ENCODE measurements around the gene C1orf210. TPM values are rescaled to one million over a fixed set of nuclear protein-coding genes. Genes with fewer than 3 reads are reported as not detected.

The C1orf210 gene
- total RNA-seq, 2 donors from 2014 or later: 6.6 to 11.7 TPM

- intact Hi-C loops (cut with DNase I): no loop called here
- Histone ChIP-seq H3K27me3 (no peaks in the 10 kb centered on the region), H3K4me1 (peaks cover 41% of the 10 kb centered on the region), H3K9me3 (no peaks in the 10 kb centered on the region), H3K27ac (peak overlapping the region in 3 of 4 donors; percentile 1 to 50 (median 16)), H3K36me3 (replicated peaks in 1 of 2; ENCODE audit: insufficient read depth in 1 of 2, low read depth in 2 of 2) (no peaks in the 10 kb centered on the region), H3K4me3 (no peak overlapping the region)
- 56 to 63% methylated on average over 9 of the region's 9 CpGs for WGBS, 2 donors
- no peak for TF ChIP-seq CTCF (IDR thresholded peaks at IDR 0.05)
- no peak for TF ChIP-seq POLR2A (IDR thresholded peaks at IDR 0.05)
- ATAC-seq (no peak), DNase-seq (peak in 1 of 4 donors; percentile 30)
Observed at GRCh38 chr1:43267291-43267805, 18.0 kb downstream of the C1orf210 start.

- Histone ChIP-seq H3K27ac (peak overlapping the region in 1 of 4 donors; percentile 1), H3K4me1 (peaks cover 41% of the 10 kb centered on the region), H3K9me3 (no peaks in the 10 kb centered on the region), H3K27me3 (no peaks in the 10 kb centered on the region), H3K36me3 (replicated peaks in 1 of 2; ENCODE audit: insufficient read depth in 1 of 2, low read depth in 2 of 2) (no peaks in the 10 kb centered on the region), H3K4me3 (no peak overlapping the region)
- intact Hi-C loops (cut with DNase I): no loop called here
- 96% methylated on average over 1 of the region's 1 CpG for WGBS, 2 donors
- no peak for TF ChIP-seq POLR2A (IDR thresholded peaks at IDR 0.05)
- no peak for TF ChIP-seq CTCF (IDR thresholded peaks at IDR 0.05)
- ATAC-seq: no peak
- no peak for DNase-seq
Observed at GRCh38 chr1:43266881-43267280, 18.5 kb downstream of the C1orf210 start.

GRCh38 chr1:43265431-43265830 lies 19.9 kb downstream of the C1orf210 start:
- intact Hi-C loops (cut with DNase I): no loop called here
- Histone ChIP-seq H3K36me3 (replicated peaks in 1 of 2; ENCODE audit: insufficient read depth in 1 of 2, low read depth in 2 of 2) (no peaks in the 10 kb centered on the region), H3K9me3 (no peaks in the 10 kb centered on the region), H3K4me1 (peaks cover 38% of the 10 kb centered on the region), H3K27me3 (no peaks in the 10 kb centered on the region), H3K4me3 (no peak overlapping the region), H3K27ac (peak overlapping the region; percentile 0 to 63 (median 44))
- WGBS, 2 donors: 16 to 21% methylated on average over 4 of the region's 4 CpGs
- ATAC-seq: peak; percentile 7
- DNase-seq: no peak
- TF ChIP-seq POLR2A (IDR thresholded peaks at IDR 0.05) (no peak), CTCF (IDR thresholded peaks at IDR 0.05) (no peak)

GRCh38 chr1:43258370-43258769 lies 27.0 kb downstream of the C1orf210 start:
- TF ChIP-seq POLR2A (IDR thresholded peaks at IDR 0.05) (no peak), CTCF (IDR thresholded peaks at IDR 0.05) (no peak)
- intact Hi-C loops (cut with DNase I): no loop called here
- Histone ChIP-seq H3K4me3 (no peak overlapping the region), H3K9me3 (no peaks in the 10 kb centered on the region), H3K27me3 (no peaks in the 10 kb centered on the region), H3K4me1 (peaks cover 42% of the 10 kb centered on the region), H3K36me3 (replicated peaks in 1 of 2; ENCODE audit: insufficient read depth in 1 of 2, low read depth in 2 of 2) (no peaks in the 10 kb centered on the region), H3K27ac (no peak overlapping the region)
- 52% methylated on average over 3 of the region's 3 CpGs for WGBS, 2 donors
- ATAC-seq (no peak), DNase-seq (no peak)
